ES-I3 (cell line): Measurements from ENCODE around the gene TSPAN11.

Experiments used
- H3K36me3 ChIP-seq: 2 replicates; pipeline ENCODE4 v1.6.1; 2013; ENCODE audit warnings: mild to moderate bottlenecking, low read length, control low read depth, moderate library complexity; ENCODE audit not compliant: insufficient read depth
- H3K4me1 ChIP-seq: 2 replicates; pipeline ENCODE4 v1.6.1; 2013; ENCODE audit warnings: mild to moderate bottlenecking, control low read depth, low read length; ENCODE audit not compliant: insufficient read depth
- H3K9ac ChIP-seq: 2 replicates; pipeline ENCODE4 v1.6.1; 2013; ENCODE audit warnings: low read depth, mild to moderate bottlenecking, low read length, moderate library complexity
- H3K9me3 ChIP-seq: 2 replicates; pipeline ENCODE4 v1.6.1; 2013; ENCODE audit warnings: mild to moderate bottlenecking, low read length, moderate library complexity; ENCODE audit not compliant: control insufficient read depth, insufficient read depth

TSPAN11 gene

DNA sequence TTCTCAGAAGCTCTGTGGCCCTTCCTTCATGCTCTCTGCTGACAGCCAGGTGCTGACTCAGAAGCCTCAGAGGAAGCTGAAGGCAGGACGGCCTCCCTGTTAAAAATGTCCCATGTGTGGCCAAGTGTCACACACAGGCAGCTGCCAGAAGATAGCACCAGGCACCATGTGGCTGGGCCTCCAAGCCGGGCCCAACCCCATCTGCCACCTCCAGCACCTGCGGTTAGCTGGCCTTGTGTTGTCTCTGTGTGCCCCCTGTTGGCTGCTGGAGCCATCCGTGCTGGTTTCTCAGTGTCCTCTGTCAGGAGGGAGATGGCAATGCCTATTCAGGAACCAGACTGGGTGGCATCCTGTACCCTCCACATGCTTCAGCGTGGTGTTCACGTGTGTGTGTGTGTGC lies 63.2 kb downstream of the TSPAN11 start:
- H3K4me1 ChIP-seq, result no peaks in the 10 kb centered on the region
- H3K36me3 ChIP-seq, result no peaks in the 10 kb centered on the region
- H3K9ac ChIP-seq, result no peak overlapping the region
- H3K9me3 ChIP-seq, result no peaks in the 10 kb centered on the region

- Histone ChIP-seq H3K4me1 (no peaks in the 10 kb centered on the region), H3K9ac (no peak overlapping the region), H3K36me3 (no peaks in the 10 kb centered on the region), H3K9me3 (no peaks in the 10 kb centered on the region)
These were observed 63.8 kb downstream of the TSPAN11 start for GRCh38 chr12:30990316-30990715.

- Histone ChIP-seq H3K9me3 (no peaks in the 10 kb centered on the region), H3K36me3 (no peaks in the 10 kb centered on the region), H3K4me1 (peaks cover 2% of the 10 kb centered on the region; the same call in 1 of the 2 replicates), H3K9ac (no peak overlapping the region)
These were observed 64.2 kb downstream of the TSPAN11 start for GRCh38 chr12:30990776-30991175.

- Histone ChIP-seq H3K36me3 (no peaks in the 10 kb centered on the region), H3K9me3 (no peaks in the 10 kb centered on the region), H3K9ac (no peak overlapping the region), H3K4me1 (peaks cover 8% of the 10 kb centered on the region; the same call in 1 of the 2 replicates)
These were observed 64.9 kb downstream of the TSPAN11 start for GRCh38 chr12:30991466-30991865.

GRCh38 chr12:30992381-30992780 lies 65.8 kb downstream of the TSPAN11 start:
- Histone ChIP-seq H3K36me3 (no peaks in the 10 kb centered on the region), H3K4me1 (peaks cover 11% of the 10 kb centered on the region; the same call in 1 of the 2 replicates), H3K9me3 (no peaks in the 10 kb centered on the region), H3K9ac (no peak overlapping the region)

- H3K9ac ChIP-seq, result no peak overlapping the region
- no peaks in the 10 kb centered on the region for H3K9me3 ChIP-seq
- H3K36me3 ChIP-seq, result no peaks in the 10 kb centered on the region
- peaks cover 11% of the 10 kb centered on the region; the same call in 1 of the 2 replicates for H3K4me1 ChIP-seq
These were observed 67.2 kb downstream of the TSPAN11 start for GRCh38 chr12:30993766-30994165.

- Histone ChIP-seq H3K4me1 (peaks cover 11% of the 10 kb centered on the region; the same call in 1 of the 2 replicates), H3K9me3 (no peaks in the 10 kb centered on the region), H3K9ac (no peak overlapping the region), H3K36me3 (no peaks in the 10 kb centered on the region)
These were observed 67.7 kb downstream of the TSPAN11 start for GRCh38 chr12:30994274-30994673.

GRCh38 chr12:30996255-30996654 lies 69.7 kb downstream of the TSPAN11 start:
- H3K4me1 ChIP-seq, result peaks cover 11% of the 10 kb centered on the region; the same call in 1 of the 2 replicates
- H3K9ac ChIP-seq, result no peak overlapping the region
- no peaks in the 10 kb centered on the region for H3K36me3 ChIP-seq
- H3K9me3 ChIP-seq, result no peaks in the 10 kb centered on the region

GRCh38 chr12:30996752-30997151 lies 70.2 kb downstream of the TSPAN11 start:
- no peak overlapping the region for H3K9ac ChIP-seq
- no peaks in the 10 kb centered on the region for H3K36me3 ChIP-seq
- no peaks in the 10 kb centered on the region for H3K9me3 ChIP-seq
- H3K4me1 ChIP-seq, result peaks cover 11% of the 10 kb centered on the region; the same call in 1 of the 2 replicates

- no peak overlapping the region for H3K9ac ChIP-seq
- H3K4me1 ChIP-seq, result peaks cover 11% of the 10 kb centered on the region; the same call in 1 of the 2 replicates
- H3K9me3 ChIP-seq, result no peaks in the 10 kb centered on the region
- H3K36me3 ChIP-seq, result no peaks in the 10 kb centered on the region
These were observed 71.3 kb downstream of the TSPAN11 start for GRCh38 chr12:30997685-30998440.

DNA sequence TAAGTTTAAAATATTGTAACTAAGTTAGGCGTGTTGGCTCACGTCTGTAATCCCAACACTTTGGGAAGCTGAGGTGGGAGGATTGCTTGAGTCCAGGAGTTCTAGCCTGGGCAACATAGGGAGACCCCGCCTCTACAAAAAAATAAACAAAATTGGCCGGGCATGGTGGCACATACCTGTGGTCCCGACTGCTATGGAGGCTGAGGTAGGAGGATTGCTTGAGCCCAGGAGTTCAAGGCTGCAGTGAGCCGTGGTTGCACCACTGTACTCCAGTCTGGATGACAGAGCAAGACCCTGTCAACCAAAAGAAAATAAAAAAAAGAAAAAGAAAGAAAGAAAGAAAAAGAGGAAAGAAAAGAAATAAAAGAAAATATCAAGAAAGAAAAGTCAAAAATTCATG lies 72.5 kb downstream of the TSPAN11 start:
- Histone ChIP-seq H3K9me3 (no peaks in the 10 kb centered on the region), H3K4me1 (peaks cover 11% of the 10 kb centered on the region; the same call in 1 of the 2 replicates), H3K9ac (no peak overlapping the region), H3K36me3 (no peaks in the 10 kb centered on the region)

- H3K9ac ChIP-seq, result no peak overlapping the region
- peaks cover 11% of the 10 kb centered on the region; the same call in 1 of the 2 replicates for H3K4me1 ChIP-seq
- no peaks in the 10 kb centered on the region for H3K36me3 ChIP-seq
These were observed 73.2 kb downstream of the TSPAN11 start for GRCh38 chr12:30999723-31000122.

DNA sequence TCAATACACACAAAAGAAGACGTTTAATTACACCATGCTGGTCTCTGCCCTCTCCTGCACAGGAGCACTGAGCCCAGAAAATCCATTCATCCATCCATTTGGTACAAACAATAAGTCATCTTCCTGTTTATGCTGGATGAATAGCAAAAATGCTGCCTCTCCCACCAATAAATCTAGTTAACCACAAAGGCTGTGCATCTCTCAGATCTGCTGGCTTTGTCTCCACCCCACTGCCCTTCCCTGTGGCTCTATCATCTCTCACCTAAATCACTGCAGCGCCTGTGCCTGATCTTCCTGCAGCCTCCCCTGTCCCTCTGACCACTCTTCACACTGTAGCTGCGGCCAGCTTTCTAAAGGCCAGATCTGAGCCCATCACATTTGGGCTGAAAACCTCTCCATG lies 74.2 kb downstream of the TSPAN11 start:
- Histone ChIP-seq H3K9me3 (no peaks in the 10 kb centered on the region), H3K36me3 (no peaks in the 10 kb centered on the region), H3K9ac (no peak overlapping the region), H3K4me1 (peaks cover 9% of the 10 kb centered on the region; the same call in 1 of the 2 replicates)

More at GRCh38 chr12:30999723-31000122, 73.2 kb downstream of the TSPAN11 start:
- H3K9me3 ChIP-seq, result no peaks in the 10 kb centered on the region

DNA sequence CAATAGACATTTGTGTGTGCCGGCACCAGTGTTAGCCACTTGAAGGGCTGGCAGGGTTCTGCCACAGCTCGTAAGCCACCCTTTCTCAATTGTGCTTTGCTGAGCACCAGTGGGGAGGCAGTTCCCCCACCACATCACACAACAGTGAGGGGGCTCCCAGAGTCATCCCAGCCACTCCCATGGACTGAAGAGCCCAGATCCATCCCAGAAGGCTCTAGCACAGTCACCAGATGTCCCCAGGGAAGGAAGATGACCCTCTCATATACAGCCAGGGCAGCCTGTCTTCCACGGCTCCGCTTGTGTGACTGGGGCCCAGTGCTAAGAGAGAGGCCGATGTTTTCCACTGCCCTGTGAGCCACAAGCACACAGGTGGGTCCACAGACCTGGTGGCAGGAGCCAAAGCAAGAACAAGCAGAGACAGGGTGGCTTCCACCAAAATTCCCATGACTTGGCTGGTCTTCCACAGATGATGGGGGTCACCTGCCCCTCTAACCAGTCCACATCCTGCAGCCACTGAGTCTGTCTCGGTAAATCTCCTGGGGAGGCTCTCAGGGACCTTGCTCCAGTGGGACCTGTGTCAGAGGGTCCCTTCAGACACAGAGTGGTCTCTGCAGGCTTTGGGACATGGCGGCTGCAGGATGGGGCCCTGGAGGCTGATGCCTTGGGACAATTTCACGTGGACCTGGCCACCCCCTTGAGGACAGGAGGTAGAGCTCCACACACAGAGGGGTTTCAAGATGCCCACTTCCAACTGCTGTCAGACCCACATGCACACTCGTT lies 75.2 kb downstream of the TSPAN11 start:
- no peaks in the 10 kb centered on the region for H3K4me1 ChIP-seq
- H3K9ac ChIP-seq, result no peak overlapping the region
- H3K36me3 ChIP-seq, result no peaks in the 10 kb centered on the region
- H3K9me3 ChIP-seq, result no peaks in the 10 kb centered on the region

DNA sequence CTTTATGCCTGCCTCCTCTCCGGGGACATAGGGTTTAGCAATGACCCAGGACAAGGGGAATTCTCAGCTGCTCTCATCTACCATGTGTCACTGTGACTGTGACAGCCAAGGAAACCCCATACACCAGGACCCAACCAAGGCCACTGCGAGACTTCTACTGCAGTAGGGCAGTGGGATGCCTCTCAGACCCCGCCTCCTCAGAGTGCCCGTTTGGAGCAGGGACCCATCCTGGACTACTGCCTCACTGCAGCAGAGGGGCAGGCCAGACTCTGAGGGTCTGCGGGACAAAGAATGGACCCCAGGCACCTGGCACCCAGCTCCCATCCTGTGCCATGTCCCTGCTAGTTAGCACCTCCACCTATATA lies 75.8 kb downstream of the TSPAN11 start:
- Histone ChIP-seq H3K36me3 (no peaks in the 10 kb centered on the region), H3K9me3 (no peaks in the 10 kb centered on the region), H3K9ac (no peak overlapping the region), H3K4me1 (no peaks in the 10 kb centered on the region)
